ENCODE results near the gene FH. TPM values are rescaled to one million over a fixed set of nuclear protein-coding genes. Genes with fewer than 3 reads are reported as not detected.

Gene FH
- total and polyA plus RNA-seq, 2 donors (not counting 3 experiments of a cell fraction or from before 2014, with no cell fraction given), result 41.9 to 96.6 TPM

DNA sequence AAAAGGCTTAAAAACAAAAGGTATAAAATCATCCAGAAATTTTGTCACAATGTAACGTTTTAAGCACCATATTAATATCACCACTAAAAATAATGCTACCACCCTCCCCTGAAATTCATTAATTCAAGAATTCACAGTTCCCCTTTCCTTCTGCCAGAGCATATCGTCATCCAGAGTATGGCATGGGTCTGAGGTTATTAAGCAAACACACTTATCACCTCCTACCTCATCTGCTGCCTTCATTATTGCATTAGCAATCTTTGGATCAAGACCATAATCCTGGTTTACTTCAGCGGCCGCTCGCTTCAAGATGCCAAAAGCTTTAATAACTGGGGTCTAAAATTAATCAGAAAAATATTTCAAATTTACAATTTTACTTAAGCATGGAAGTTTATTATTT, 6.2 kb downstream of the FH start:
- peaks cover 1 to 22% of the 10 kb centered on the region in 2 experiments for H3K36me3 ChIP-seq (ENCODE audit: control insufficient read depth in 2 of 2, extremely low read depth in 1 of 2, insufficient read depth in 2 of 2, low read length in 2 of 2)
- POLR2A ChIA-PET, result no interaction called here

More for the DNA sequence above, 6.2 kb downstream of the FH start:
- no peak overlapping the region for H3K4me3 ChIP-seq (replicated peaks in 1 of 3; ENCODE audit: insufficient read depth in 1 of 3, low read depth in 1 of 3, low read length in 3 of 3)
- CTCF ChIA-PET, result interaction anchor here (0.6 to 1.0 kb wide), 2 partner anchors 98 to 625 kb away, joined by 3 to 4 read pairs; no protein-coding TSS in a partner anchor
- no peak overlapping the region for H3K9ac ChIP-seq (replicated peaks; ENCODE audit: extremely low read depth, insufficient read depth, low read length)
- FAIRE-seq (no peak), DNase-seq (ENCODE audit: low read depth, low spot score) (no peak)
- no peak overlapping the region for H3K27ac ChIP-seq (ENCODE audit: insufficient read depth, low read depth, low read length)
- dilution Hi-C loops (cut with MboI; ENCODE audit: extremely low pct_ligation_motif_present, low sequenced_read_pairs), result no loop called here
- no TSS peak for BruUV-seq (replicated peaks)
- no peaks in the 10 kb centered on the region for H3K9me1 ChIP-seq (replicated peaks; ENCODE audit: control insufficient read depth, extremely low read depth, insufficient read depth, low read length)
- H2AFZ ChIP-seq (ENCODE audit: low read depth, low read length), result no peak overlapping the region
- no peaks in the 10 kb centered on the region for H3K9me3 ChIP-seq (replicated peaks; ENCODE audit: control insufficient read depth, insufficient read depth, low read length)
- intact Hi-C loops (cut with micrococcal nuclease), result no loop called here
- no peak overlapping the region for H3K4me2 ChIP-seq (ENCODE audit: insufficient read depth, low read length)
- TF ChIP-seq EZH2 (IDR thresholded peaks at IDR 0.05; ENCODE audit: borderline replicate concordance, low read depth, low read length, severe bottlenecking) (no peak), MYC (IDR thresholded peaks at IDR 0.05; ENCODE audit: low read depth, low read length) (no peak), POLR2A (IDR thresholded peaks at IDR 0.05; ENCODE audit: low read depth, low read length) (no peak), GATA2 (IDR thresholded peaks at IDR 0.05; ENCODE audit: insufficient read depth, insufficient read length, low read depth, low read length) (no peak), POLR2AphosphoS5 (IDR thresholded peaks at IDR 0.05; ENCODE audit: insufficient read depth, low read depth, low read length) (no peak), FOS (IDR thresholded peaks at IDR 0.05; ENCODE audit: borderline replicate concordance, insufficient read depth, low read length) (no peak), JUN (IDR thresholded peaks at IDR 0.05; ENCODE audit: borderline replicate concordance, insufficient read depth, insufficient read length, low read depth) (no peak)
- TF ChIP-seq, protein P1, sequence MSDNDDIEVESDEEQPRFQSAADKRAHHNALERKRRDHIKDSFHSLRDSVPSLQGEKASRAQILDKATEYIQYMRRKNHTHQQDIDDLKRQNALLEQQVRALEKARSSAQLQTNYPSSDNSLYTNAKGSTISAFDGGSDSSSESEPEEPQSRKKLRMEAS (IDR thresholded peaks at IDR 0.05; ENCODE audit: insufficient read depth, insufficient read length), result no peak
- TF ChIP-seq, protein P2, sequence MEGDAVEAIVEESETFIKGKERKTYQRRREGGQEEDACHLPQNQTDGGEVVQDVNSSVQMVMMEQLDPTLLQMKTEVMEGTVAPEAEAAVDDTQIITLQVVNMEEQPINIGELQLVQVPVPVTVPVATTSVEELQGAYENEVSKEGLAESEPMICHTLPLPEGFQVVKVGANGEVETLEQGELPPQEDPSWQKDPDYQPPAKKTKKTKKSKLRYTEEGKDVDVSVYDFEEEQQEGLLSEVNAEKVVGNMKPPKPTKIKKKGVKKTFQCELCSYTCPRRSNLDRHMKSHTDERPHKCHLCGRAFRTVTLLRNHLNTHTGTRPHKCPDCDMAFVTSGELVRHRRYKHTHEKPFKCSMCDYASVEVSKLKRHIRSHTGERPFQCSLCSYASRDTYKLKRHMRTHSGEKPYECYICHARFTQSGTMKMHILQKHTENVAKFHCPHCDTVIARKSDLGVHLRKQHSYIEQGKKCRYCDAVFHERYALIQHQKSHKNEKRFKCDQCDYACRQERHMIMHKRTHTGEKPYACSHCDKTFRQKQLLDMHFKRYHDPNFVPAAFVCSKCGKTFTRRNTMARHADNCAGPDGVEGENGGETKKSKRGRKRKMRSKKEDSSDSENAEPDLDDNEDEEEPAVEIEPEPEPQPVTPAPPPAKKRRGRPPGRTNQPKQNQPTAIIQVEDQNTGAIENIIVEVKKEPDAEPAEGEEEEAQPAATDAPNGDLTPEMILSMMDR (IDR thresholded peaks at IDR 0.05; ENCODE audit: extremely low read depth in 1 of 2, insufficient read depth in 1 of 2, low read depth in 1 of 2, low read length in 2 of 2), result no peak
- H3K79me2 ChIP-seq (ENCODE audit: control insufficient read depth, insufficient read depth, low read length), result peaks cover 44% of the 10 kb centered on the region
- no peaks in the 10 kb centered on the region for H4K20me1 ChIP-seq (replicated peaks; ENCODE audit: control insufficient read depth, extremely low read depth, insufficient read depth, low read length)
- H3K4me1 ChIP-seq (ENCODE audit: control insufficient read depth, extremely low read depth, insufficient read depth, low read length), result peaks cover 11% of the 10 kb centered on the region
- no peaks in the 10 kb centered on the region for H3K27me3 ChIP-seq (ENCODE audit: control insufficient read depth in 2 of 2, insufficient read depth in 2 of 2, low read length in 2 of 2)
